Suprapubic skin (tissue), 3 donors: ENCODE results near the gene COX6B2.

Experiments used
- CTCF ChIP-seq, 2 donors: fragments of 200-600 bp in 1 of 2; fragments of 450-650 bp in 1 of 2; sonication (generic) in 1 of 2; IDR thresholded peaks; one replicate each; pipeline ENCODE4 v1.5.1; 2016 to 2019; ENCODE audit warnings: antibody characterized with exemption in 2 of 2, mild to moderate bottlenecking in 1 of 2, moderate library complexity in 1 of 2
- EP300 ChIP-seq: sonication (generic); formaldehyde crosslinking; IDR thresholded peaks from one replicate; pipeline ENCODE4 v1.6.1; 2017; ENCODE audit warnings: antibody characterized with exemption
- POLR2A ChIP-seq, 2 donors: fragments of 450-650 bp; IDR thresholded peaks; one replicate each; pipeline ENCODE4 v1.6.1; 2017; ENCODE audit warnings: antibody characterized with exemption in 2 of 2, mild to moderate bottlenecking in 2 of 2, moderate library complexity in 2 of 2

DNA sequence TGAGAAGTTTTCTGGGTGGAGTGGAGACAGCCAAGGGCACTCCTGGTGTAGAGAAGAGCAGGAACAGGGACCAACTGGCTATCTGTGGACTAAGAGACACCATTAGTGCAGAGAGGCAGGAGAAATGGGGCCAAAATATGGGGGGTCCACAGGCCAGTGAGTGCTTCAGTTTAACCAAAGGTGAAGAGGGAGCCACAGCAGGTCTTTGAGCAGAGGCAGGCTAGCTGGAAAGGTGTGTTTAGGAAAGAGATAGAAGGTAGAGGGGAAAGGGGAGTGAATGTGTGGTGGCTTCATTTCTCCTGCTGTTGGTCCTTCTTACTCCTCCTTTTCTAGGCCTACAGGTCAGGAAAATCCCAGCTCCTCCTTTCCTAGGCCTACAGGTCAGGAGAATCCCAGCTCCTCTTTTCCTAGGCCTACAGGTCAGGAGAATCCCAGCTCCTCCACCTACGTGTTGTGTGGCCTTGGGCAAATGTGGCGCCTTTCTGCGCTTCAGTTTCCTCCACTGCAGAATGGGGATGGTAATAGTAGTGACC is 28.1 kb upstream of the COX6B2 start:
- TF ChIP-seq EP300 (no peak), POLR2A (IDR thresholded peaks at IDR 0.05) (no peak), CTCF (IDR thresholded peaks at IDR 0.05) (no peak)
